NCI-H2171 (cell line): Measurements from ENCODE around the gene LMO3.

Experiments
- DNase-seq: peaks from one replicate; lab custom pipeline; 2025; lab: John Stamatoyannopoulos, UW

LMO3 gene

GRCh38 chr12:16600525-16600924, 5.4 kb downstream of the LMO3 start:
- DNase-seq: no peak

- no peak for DNase-seq
These were observed 6.9 kb downstream of the LMO3 start for GRCh38 chr12:16599081-16599480.

GRCh38 chr12:16594797-16595196, 11.2 kb downstream of the LMO3 start:
- no peak for DNase-seq

GRCh38 chr12:16593546-16593945, 12.4 kb downstream of the LMO3 start:
- no peak for DNase-seq

- DNase-seq: no peak
These were observed 15.3 kb downstream of the LMO3 start for GRCh38 chr12:16590645-16591044.

- no peak for DNase-seq
These were observed 17.1 kb downstream of the LMO3 start for GRCh38 chr12:16588812-16589211.

GRCh38 chr12:16587514-16587913, 18.4 kb downstream of the LMO3 start:
- DNase-seq: no peak

GRCh38 chr12:16587110-16587453, 18.9 kb downstream of the LMO3 start:
- no peak for DNase-seq

- no peak for DNase-seq
These were observed 19.4 kb downstream of the LMO3 start for GRCh38 chr12:16586350-16587109.

GRCh38 chr12:16585781-16586180, 20.2 kb downstream of the LMO3 start:
- DNase-seq: no peak

- DNase-seq: no peak
These were observed 21.8 kb downstream of the LMO3 start for GRCh38 chr12:16583969-16584745.

- DNase-seq: no peak
These were observed 24.5 kb downstream of the LMO3 start for GRCh38 chr12:16581416-16581815.

GRCh38 chr12:16579041-16579440, 26.9 kb downstream of the LMO3 start:
- no peak for DNase-seq

- DNase-seq: peak; percentile 20
These were observed 32.4 kb downstream of the LMO3 start for GRCh38 chr12:16573398-16574077.

- DNase-seq: no peak
These were observed 37.1 kb downstream of the LMO3 start for GRCh38 chr12:16568873-16569272.

- DNase-seq: no peak
These were observed 41.3 kb downstream of the LMO3 start for GRCh38 chr12:16564675-16565074.

- no peak for DNase-seq
These were observed 42.5 kb downstream of the LMO3 start for GRCh38 chr12:16563504-16563903.

GRCh38 chr12:16562921-16563320, 43.0 kb downstream of the LMO3 start:
- DNase-seq: no peak

GRCh38 chr12:16562435-16562834, 43.5 kb downstream of the LMO3 start:
- no peak for DNase-seq

- DNase-seq: no peak
These were observed 45.7 kb downstream of the LMO3 start for GRCh38 chr12:16560273-16560672.

- DNase-seq: no peak
These were observed 50.3 kb downstream of the LMO3 start for GRCh38 chr12:16555630-16556029.

GRCh38 chr12:16553457-16553856, 52.5 kb downstream of the LMO3 start:
- no peak for DNase-seq

GRCh38 chr12:16552301-16552700, 53.7 kb downstream of the LMO3 start:
- no peak for DNase-seq
